K562 (cell line): ENCODE data around the gene CCDC184. TPM values are rescaled to one million over a fixed set of nuclear protein-coding genes. Genes with fewer than 3 reads are reported as not detected.

Source experiments
- AFF1 ChIP-seq, 2 experiments: fragments of 450-650 bp; IDR thresholded peaks; 2 replicates each; pipeline ENCODE4 v1.6.1; 2018; ENCODE audit warnings: mild to moderate bottlenecking in 2 of 2, low read depth in 1 of 2; ENCODE audit not compliant: partially characterized antibody in 2 of 2
- E2F1 ChIP-seq: sonication (generic); formaldehyde crosslinking; IDR thresholded peaks from 2 replicates; pipeline ENCODE4 v1.8.1; 2023; ENCODE audit warnings: mild to moderate bottlenecking, missing genetic modification reagents, moderate library complexity
- GABPB1 ChIP-seq: sonication (generic); formaldehyde crosslinking; IDR thresholded peaks from 2 replicates; pipeline ENCODE4 v1.8.0; 2022; ENCODE audit warnings: mild to moderate bottlenecking, missing genetic modification reagents
- HMG20B ChIP-seq: fragments of 250-450 bp; sonication (Bioruptor Pico); IDR thresholded peaks from 2 replicates; pipeline ENCODE4 v1.5.0; 2021; ENCODE audit warnings: mild to moderate bottlenecking
- KAT2B ChIP-seq: IDR thresholded peaks from one replicate; pipeline ENCODE4 v1.6.1; 2012; ENCODE audit warnings: low read depth, mild to moderate bottlenecking, control low read depth, inconsistent platforms, low read length, moderate library complexity
- MNT ChIP-seq, 2 experiments: fragments of 450-650 bp; conservative IDR thresholded peaks; 2 replicates each; pipeline ENCODE4 v1.6.1; 2017; ENCODE audit warnings: mild to moderate bottlenecking in 2 of 2, moderate library complexity in 2 of 2
- NCOA2 ChIP-seq, 2 experiments: fragments of 450-650 bp; IDR thresholded peaks; 2 replicates each; pipeline ENCODE4 v1.6.1; 2018; ENCODE audit warnings: mild to moderate bottlenecking in 2 of 2, moderate library complexity in 1 of 2; ENCODE audit not compliant: partially characterized antibody in 2 of 2
- NR3C1 ChIP-seq: sonication (generic); formaldehyde crosslinking; IDR thresholded peaks from 2 replicates; pipeline ENCODE4 v1.8.1; 2022; ENCODE audit warnings: missing genetic modification reagents
- RFX1 ChIP-seq: fragments of 450-650 bp; IDR thresholded peaks from 2 replicates; pipeline ENCODE4 v1.6.1; 2016; ENCODE audit warnings: mild to moderate bottlenecking, moderate library complexity
- RUNX1 ChIP-seq: sonication (generic); IDR thresholded peaks from 2 replicates; pipeline ENCODE4 v1.6.1; 2016; ENCODE audit warnings: antibody characterized with exemption, low read depth
- TBL1XR1 ChIP-seq, 2 experiments: IDR thresholded peaks; 2 replicates each; pipeline ENCODE4 v1.6.1; 2012; ENCODE audit warnings: improper control_type of control experiment in 2 of 2, low read length in 2 of 2, mild to moderate bottlenecking in 1 of 2
- UBTF ChIP-seq, 2 experiments: IDR thresholded peaks; 2 replicates each; pipeline ENCODE4 v1.6.1; 2012; ENCODE audit warnings: improper control_type of control experiment in 2 of 2, low read depth in 2 of 2, low read length in 2 of 2, borderline replicate concordance in 1 of 2
- polyA plus RNA-seq, 8 experiments: library from polyadenylated mRNA; depleted of rRNA in 4 of 8; stranded (reverse) in 5 of 8; unstranded in 3 of 8; fragments of >200 nt; fragmentation: Nextera tagmentation in 2 of 8; fragmentation: Illumina TruSeq in 1 of 8; extraction: Ambion mirVana in 2 of 8; extraction: Trizol in 1 of 8; gene quantifications; 2 replicates each; pipeline versions ENCODE4 v1.2.1 to v1.2.3, GENCODE V29; 2011 to 2014; ENCODE audit warnings: inconsistent platforms in 1 of 8, missing spikeins in 1 of 8
- total RNA-seq, 7 experiments: library from RNA; depleted of rRNA in 6 of 7; stranded (reverse); fragments of >200 nt in 6 of 7; fragmentation: Illumina TruSeq in 2 of 7; extraction: Trizol in 2 of 7; gene quantifications; 2 replicates each; pipeline versions ENCODE4 v1.2.1 to v1.2.3, GENCODE V29; 2011 to 2021; ENCODE audit warnings: low replicate concordance in 1 of 7

CCDC184 gene
- total and polyA plus RNA-seq, 9 of the 15 experiments (the other 6 are each of a cell fraction or from before 2014, with no cell fraction given), result 0.09 TPM; not detected in 8

GRCh38 chr12:48197971-48198671, 14.7 kb downstream of the CCDC184 start (continued):
- TF ChIP-seq AFF1 (IDR thresholded peaks at IDR 0.05; ENCODE audit: low read depth in 1 of 2, partially characterized antibody in 2 of 2), result no peak
- TF ChIP-seq UBTF (IDR thresholded peaks at IDR 0.05; ENCODE audit: borderline replicate concordance in 1 of 2, low read depth in 2 of 2, low read length in 2 of 2), result no peak
- no peak for TF ChIP-seq RUNX1
- TF ChIP-seq NCOA2 (IDR thresholded peaks at IDR 0.05; ENCODE audit: partially characterized antibody in 2 of 2), result no peak
- TF ChIP-seq KAT2B, result no peak
- TF ChIP-seq HMG20B (CRISPR knock-in tag), result no peak
- TF ChIP-seq RFX1, result peak; percentile 37; the same call in 1 of the 2 replicates
- TF ChIP-seq NR3C1, result 0 out of 2 replicates have a peak, but pooled peaks have one; percentile 40
- 0 out of 2 replicates have a peak, but pooled peaks have one; percentile 6 for TF ChIP-seq E2F1 (CRISPR knock-in tag)
- no peak for TF ChIP-seq TBL1XR1 (IDR thresholded peaks at IDR 0.05; ENCODE audit: low read length in 2 of 2)
- TF ChIP-seq MNT (conservative IDR thresholded peaks at IDR 0.05), result 0 out of 4 replicates have a peak, but pooled peaks of 1 of the 2 experiments have one; percentile 39
- TF ChIP-seq GABPB1, result peak; percentile 49; the same call in 1 of the 2 replicates
